Ishikawa (cell line): Measurements from ENCODE around the gene BPIFB1.
A peak's percentile ranks its signal among the peaks of the same experiment; 100 is the strongest.

Source experiments
- CEBPB ChIP-seq: IDR thresholded peaks from 2 replicates; pipeline ENCODE4 v1.6.1; 2012
- CREB1 ChIP-seq: IDR thresholded peaks from 2 replicates; pipeline ENCODE4 v1.6.1; 2012; ENCODE audit warnings: low read depth
- EGR1 ChIP-seq: IDR thresholded peaks from 2 replicates; pipeline ENCODE4 v1.6.1; 2012
- EP300 ChIP-seq: IDR thresholded peaks from 2 replicates; pipeline ENCODE4 v1.6.1; 2012; ENCODE audit warnings: borderline replicate concordance
- FOXM1 ChIP-seq: IDR thresholded peaks from 2 replicates; pipeline ENCODE4 v1.6.1; 2012; ENCODE audit warnings: low read depth, borderline replicate concordance
- MAX ChIP-seq: IDR thresholded peaks from 2 replicates; pipeline ENCODE4 v1.6.1; 2012
- NFIC ChIP-seq: IDR thresholded peaks from 2 replicates; pipeline ENCODE4 v1.6.1; 2012
- RAD21 ChIP-seq: IDR thresholded peaks from 2 replicates; pipeline ENCODE4 v1.6.1; 2012; ENCODE audit warnings: low read depth
- TAF1 ChIP-seq: IDR thresholded peaks from 2 replicates; pipeline ENCODE4 v1.6.1; 2012; ENCODE audit warnings: low read depth, mild to moderate bottlenecking
- TCF12 ChIP-seq: IDR thresholded peaks from 2 replicates; pipeline ENCODE4 v1.6.1; 2012; ENCODE audit warnings: low read depth
- TEAD4 ChIP-seq: IDR thresholded peaks from 2 replicates; pipeline ENCODE4 v1.6.1; 2012
- YY1 ChIP-seq: IDR thresholded peaks from 2 replicates; pipeline ENCODE4 v1.6.1; 2012; ENCODE audit warnings: low read depth
- ZBTB7A ChIP-seq: IDR thresholded peaks from 2 replicates; pipeline ENCODE4 v1.6.1; 2012; ENCODE audit warnings: low read depth
- TF ChIP-seq, protein P1 (sequence below): IDR thresholded peaks from 2 replicates; pipeline ENCODE4 v1.6.1; 2012; ENCODE audit warnings: low read depth, mild to moderate bottlenecking
- TF ChIP-seq, protein P2 (sequence below): IDR thresholded peaks from 2 replicates; pipeline ENCODE4 v1.6.1; 2012

BPIFB1 gene

GRCh38 chr20:33282991-33283555, at the start of gene BPIFB1:
BPIFB1 (plus strand) TSS chr20:33283214; CDS start chr20:33286074, 2,860 bp downstream.
- TF ChIP-seq RAD21, result 0 out of 2 replicates have a peak, but pooled peaks have one; percentile 9
- TF ChIP-seq, protein P1, sequence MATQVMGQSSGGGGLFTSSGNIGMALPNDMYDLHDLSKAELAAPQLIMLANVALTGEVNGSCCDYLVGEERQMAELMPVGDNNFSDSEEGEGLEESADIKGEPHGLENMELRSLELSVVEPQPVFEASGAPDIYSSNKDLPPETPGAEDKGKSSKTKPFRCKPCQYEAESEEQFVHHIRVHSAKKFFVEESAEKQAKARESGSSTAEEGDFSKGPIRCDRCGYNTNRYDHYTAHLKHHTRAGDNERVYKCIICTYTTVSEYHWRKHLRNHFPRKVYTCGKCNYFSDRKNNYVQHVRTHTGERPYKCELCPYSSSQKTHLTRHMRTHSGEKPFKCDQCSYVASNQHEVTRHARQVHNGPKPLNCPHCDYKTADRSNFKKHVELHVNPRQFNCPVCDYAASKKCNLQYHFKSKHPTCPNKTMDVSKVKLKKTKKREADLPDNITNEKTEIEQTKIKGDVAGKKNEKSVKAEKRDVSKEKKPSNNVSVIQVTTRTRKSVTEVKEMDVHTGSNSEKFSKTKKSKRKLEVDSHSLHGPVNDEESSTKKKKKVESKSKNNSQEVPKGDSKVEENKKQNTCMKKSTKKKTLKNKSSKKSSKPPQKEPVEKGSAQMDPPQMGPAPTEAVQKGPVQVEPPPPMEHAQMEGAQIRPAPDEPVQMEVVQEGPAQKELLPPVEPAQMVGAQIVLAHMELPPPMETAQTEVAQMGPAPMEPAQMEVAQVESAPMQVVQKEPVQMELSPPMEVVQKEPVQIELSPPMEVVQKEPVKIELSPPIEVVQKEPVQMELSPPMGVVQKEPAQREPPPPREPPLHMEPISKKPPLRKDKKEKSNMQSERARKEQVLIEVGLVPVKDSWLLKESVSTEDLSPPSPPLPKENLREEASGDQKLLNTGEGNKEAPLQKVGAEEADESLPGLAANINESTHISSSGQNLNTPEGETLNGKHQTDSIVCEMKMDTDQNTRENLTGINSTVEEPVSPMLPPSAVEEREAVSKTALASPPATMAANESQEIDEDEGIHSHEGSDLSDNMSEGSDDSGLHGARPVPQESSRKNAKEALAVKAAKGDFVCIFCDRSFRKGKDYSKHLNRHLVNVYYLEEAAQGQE, result no peak
- TF ChIP-seq TCF12, result no peak
- no peak for TF ChIP-seq TEAD4
- no peak for TF ChIP-seq ZBTB7A
- no peak for TF ChIP-seq CEBPB
- no peak for TF ChIP-seq MAX
- TF ChIP-seq YY1, result no peak

GRCh38 chr20:33234050-33234449, 49.0 kb upstream of the BPIFB1 start:
- TF ChIP-seq TCF12 (no peak), TEAD4 (no peak)
- TF ChIP-seq, protein P1, result no peak

- TF ChIP-seq EP300, result no peak
- no peak for TF ChIP-seq TCF12
- no peak for TF ChIP-seq CEBPB
- TF ChIP-seq CREB1, result no peak
- TF ChIP-seq YY1, result no peak
- TF ChIP-seq RAD21, result no peak
- no peak for TF ChIP-seq ZBTB7A
These were observed 47.3 kb upstream of the BPIFB1 start, which contains the start of gene BPIFA1 for GRCh38 chr20:33235696-33236095. BPIFA1 (plus strand) TSS chr20:33235996; CDS start chr20:33237712, 1,716 bp downstream.

DNA sequence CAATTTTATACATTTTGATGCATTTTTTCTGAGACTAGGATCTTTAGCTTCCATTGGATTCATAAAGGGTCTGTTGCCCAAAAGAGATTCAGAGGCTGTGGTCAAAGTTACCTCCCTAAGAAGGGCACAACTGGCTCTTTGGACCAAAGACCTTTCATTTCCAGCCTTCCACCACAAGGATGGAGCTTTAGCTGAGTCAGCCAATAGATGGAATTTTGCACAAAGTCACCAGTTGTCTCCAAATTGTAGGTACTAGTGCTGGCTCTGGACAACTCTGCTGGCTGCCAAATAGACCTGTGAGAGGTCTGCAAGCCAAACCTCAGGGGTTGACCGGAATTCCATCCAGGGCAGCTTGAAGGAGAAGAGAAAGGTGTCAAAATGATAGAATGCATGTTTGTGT, 46.7 kb upstream of the BPIFB1 start:
- no peak for TF ChIP-seq CREB1
- no peak for TF ChIP-seq CEBPB
- TF ChIP-seq RAD21, result no peak
- no peak for TF ChIP-seq TAF1
- TF ChIP-seq, protein P1, result no peak
- no peak for TF ChIP-seq MAX
- TF ChIP-seq, protein P2, sequence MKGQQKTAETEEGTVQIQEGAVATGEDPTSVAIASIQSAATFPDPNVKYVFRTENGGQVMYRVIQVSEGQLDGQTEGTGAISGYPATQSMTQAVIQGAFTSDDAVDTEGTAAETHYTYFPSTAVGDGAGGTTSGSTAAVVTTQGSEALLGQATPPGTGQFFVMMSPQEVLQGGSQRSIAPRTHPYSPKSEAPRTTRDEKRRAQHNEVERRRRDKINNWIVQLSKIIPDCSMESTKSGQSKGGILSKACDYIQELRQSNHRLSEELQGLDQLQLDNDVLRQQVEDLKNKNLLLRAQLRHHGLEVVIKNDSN, result no peak
- no peak for TF ChIP-seq ZBTB7A
- no peak for TF ChIP-seq FOXM1
- TF ChIP-seq TEAD4, result no peak
- no peak for TF ChIP-seq TCF12
- no peak for TF ChIP-seq NFIC
- TF ChIP-seq EGR1, result no peak

- TF ChIP-seq, protein P2, result no peak
- no peak for TF ChIP-seq TCF12
These were observed 45.0 kb upstream of the BPIFB1 start for GRCh38 chr20:33237989-33238388.
